HepG2 (cell line): ENCODE results near the gene GZMH. TPM values are rescaled to one million over a fixed set of nuclear protein-coding genes. Genes with fewer than 3 reads are reported as not detected.
A peak's percentile ranks its signal among the peaks of the same experiment; 100 is the strongest.
"Not testable (repeated sequence)": the region's sequence is repeated elsewhere in the genome, so short reads cannot be mapped to it uniquely, and the experiment has no call there.

Experiments
- ATAC-seq: fragments of 200-7000 bp; cut with Tn5 transposase; 3 replicates; pipeline ENCODE4 v1.9.1; 2020; ENCODE audit warnings: mild to moderate bottlenecking, moderate library complexity
- BruUV-seq: library from RNA; stranded (reverse); fragments of 400-500 nt; replicated peaks from 2 replicates; lab custom pipeline; 2021; lab: Mats Ljungman, UMichigan
- CTCF ChIA-PET: fragments of 300-600 bp; formaldehyde crosslinking; extraction: SDS; loops from one replicate; lab custom pipeline; 2021; ENCODE audit warnings: low total read pairs, inconsistent platforms, low intra/inter-chr PET ratio; lab: Yijun Ruan, JAX
- POLR2A ChIA-PET: fragments of 350-600 bp; sonication (Branson Sonifier 250); formaldehyde crosslinking; loops from one replicate; lab custom pipeline; 2020; ENCODE audit warnings: antibody characterized with exemption, inconsistent platforms; lab: Yijun Ruan, JAX
- DNase-seq: peaks from one replicate; pipeline ENCODE4 v3.0.0-alpha.2; 2015; ENCODE audit warnings: low spot score
- FAIRE-seq: peaks from 3 replicates; lab custom pipeline; 2011; peaks lifted over from hg19 to GRCh38; lab: Jason Lieb, UNC
- H2AFZ ChIP-seq: one replicate; pipeline ENCODE4 v1.6.1; 2011; ENCODE audit warnings: low read length, inconsistent platforms
- H3K27ac ChIP-seq: fragments of 300-600 bp; 3 replicates; pipeline ENCODE4 v1.8.0; 2011; ENCODE audit warnings: mixed run types, mild to moderate bottlenecking, mixed read lengths, low read length, inconsistent platforms; ENCODE audit not compliant: insufficient read depth; ENCODE audit errors: extremely low read length
- H3K27me3 ChIP-seq, 2 experiments: fragments of 200-600 bp in 1 of 2; 2 replicates in 1 of 2; 3 replicates in 1 of 2; pipeline versions ENCODE4 v1.6.0 to v1.8.0; 2011; ENCODE audit warnings: low read length in 2 of 2, mild to moderate bottlenecking in 2 of 2, moderate library complexity in 2 of 2, inconsistent platforms in 1 of 2; ENCODE audit not compliant: insufficient read depth in 2 of 2, control insufficient read depth in 1 of 2
- H3K36me3 ChIP-seq, 2 experiments: fragments of 200-600 bp in 1 of 2; replicated peaks in 1 of 2; 2 replicates in 1 of 2; 3 replicates in 1 of 2; pipeline versions ENCODE4 v1.5.1 to v1.8.0; 2011; ENCODE audit warnings: low read length in 2 of 2, inconsistent platforms in 1 of 2; ENCODE audit not compliant: insufficient read depth in 2 of 2, control insufficient read depth in 1 of 2
- H3K4me1 ChIP-seq: 2 replicates; pipeline ENCODE4 v1.5.1; 2012; ENCODE audit warnings: low read length, inconsistent platforms; ENCODE audit not compliant: insufficient read depth
- H3K4me2 ChIP-seq: 2 replicates; pipeline ENCODE4 v1.6.0; 2011; ENCODE audit warnings: low read depth, low read length, inconsistent platforms
- H3K4me3 ChIP-seq, 3 experiments: fragments of 200-600 bp in 1 of 3; sonication (generic), shearing (Covaris generic) in 1 of 3; replicated peaks in 1 of 3; 2 replicates each; pipeline ENCODE4 v1.5.1; 2011 to 2016; ENCODE audit warnings: low read length in 3 of 3, inconsistent platforms in 2 of 3, low read depth in 2 of 3, mild to moderate bottlenecking in 2 of 3, control low read depth in 1 of 3, mixed read lengths in 1 of 3; ENCODE audit not compliant: insufficient read depth in 1 of 3
- H3K79me2 ChIP-seq: one replicate; pipeline ENCODE4 v1.6.1; 2011; ENCODE audit warnings: low read length, inconsistent platforms; ENCODE audit not compliant: insufficient read depth
- H3K9ac ChIP-seq: 2 replicates; pipeline ENCODE4 v1.6.0; 2011; ENCODE audit warnings: mild to moderate bottlenecking, low read depth, low read length, inconsistent platforms; ENCODE audit not compliant: insufficient read depth
- H3K9me3 ChIP-seq: 2 replicates; pipeline ENCODE4 v1.5.1; 2012; ENCODE audit warnings: mild to moderate bottlenecking, low read length
- H4K20me1 ChIP-seq: 2 replicates; pipeline ENCODE4 v1.6.0; 2011; ENCODE audit warnings: inconsistent platforms, mild to moderate bottlenecking, low read length, moderate library complexity; ENCODE audit not compliant: insufficient read depth
- EP300 ChIP-seq, 3 experiments: sonication (generic) in 1 of 3; formaldehyde crosslinking in 1 of 3; IDR thresholded peaks; 2 replicates each; pipeline versions ENCODE4 v1.5.1 to v1.6.1; 2011 to 2020; ENCODE audit warnings: low read depth in 2 of 3, low read length in 2 of 3, borderline replicate concordance in 1 of 3, improper control_type of control experiment in 1 of 3, mild to moderate bottlenecking in 1 of 3, missing genetic modification reagents in 1 of 3, moderate library complexity in 1 of 3
- FOSL1 ChIP-seq: sonication (generic); formaldehyde crosslinking; IDR thresholded peaks from 2 replicates; pipeline ENCODE4 v1.9.0; 2021; ENCODE audit warnings: missing genetic modification reagents, borderline replicate concordance
- KAT8 ChIP-seq: IDR thresholded peaks from 2 replicates; pipeline ENCODE4 v1.6.1; 2016; ENCODE audit warnings: missing genetic modification reagents, missing compliant biosample characterization
- KMT2A ChIP-seq: sonication (generic); formaldehyde crosslinking; IDR thresholded peaks from 2 replicates; pipeline ENCODE4 v1.4.0; 2020; ENCODE audit warnings: missing genetic modification reagents
- PLRG1 ChIP-seq: fragments of 450-650 bp; conservative IDR thresholded peaks from 2 replicates; pipeline ENCODE4 v1.6.1; 2016
- SNAI1 ChIP-seq: sonication (generic); formaldehyde crosslinking; IDR thresholded peaks from 2 replicates; pipeline ENCODE4 v1.5.0; 2020; ENCODE audit warnings: mild to moderate bottlenecking, missing genetic modification reagents, borderline replicate concordance
- SOX6 ChIP-seq, 2 experiments: fragments of 450-650 bp in 1 of 2; sonication (generic) in 1 of 2; formaldehyde crosslinking in 1 of 2; IDR thresholded peaks; 2 replicates each; pipeline versions ENCODE4 v1.4.0 to v1.6.1; 2017 to 2020; ENCODE audit warnings: antibody characterized with exemption in 1 of 2, mild to moderate bottlenecking in 1 of 2, missing genetic modification reagents in 1 of 2
- SP1 ChIP-seq, 2 experiments: fragments of 450-650 bp in 1 of 2; sonication (generic) in 1 of 2; formaldehyde crosslinking in 1 of 2; IDR thresholded peaks; 2 replicates each; pipeline versions ENCODE4 v1.4.0 to v1.6.1; 2016 to 2020; ENCODE audit warnings: missing genetic modification reagents in 1 of 2
- TGIF2 ChIP-seq: IDR thresholded peaks from 2 replicates; pipeline ENCODE4 v1.6.1; 2016; ENCODE audit warnings: control low read depth, missing compliant biosample characterization
- WIZ ChIP-seq: sonication (generic); formaldehyde crosslinking; IDR thresholded peaks from 2 replicates; pipeline ENCODE4 v1.5.1; 2020; ENCODE audit warnings: mild to moderate bottlenecking, missing genetic modification reagents
- ZNF446 ChIP-seq: sonication (generic); formaldehyde crosslinking; IDR thresholded peaks from 2 replicates; pipeline ENCODE4 v1.5.0; 2020; ENCODE audit warnings: mild to moderate bottlenecking, missing genetic modification reagents
- ZNF747 ChIP-seq: sonication (generic); formaldehyde crosslinking; IDR thresholded peaks from 2 replicates; pipeline ENCODE4 v1.8.1; 2023; ENCODE audit warnings: missing genetic modification reagents, mild to moderate bottlenecking, borderline replicate concordance
- whole genome bisulfite sequencing: methylation state at CpG from one replicate; pipeline ENCODE4 v1.1.6; 2017; ENCODE audit warnings: low lambda C conversion rate; 5-methylcytosine and 5-hydroxymethylcytosine counted together
- in situ Hi-C: cut with HindIII; loops from 2 replicates; pipeline ENCODE4 v1.10.0; 2017; ENCODE audit warnings: low pct_unique_long_range_greater_than_20kb; ENCODE audit not compliant: extremely low pct_ligation_motif_present
- intact Hi-C: fragments of 100-400 bp; cut with micrococcal nuclease; formaldehyde crosslinking; loops from one replicate; pipeline ENCODE4 v1.10.0; 2022; ENCODE audit not compliant: unreplicated experiment
- polyA plus RNA-seq, 8 experiments: library from polyadenylated mRNA; depleted of rRNA in 3 of 8; stranded (reverse) in 7 of 8; unstranded in 1 of 8; fragments of >200 nt; fragmentation: Illumina TruSeq in 4 of 8; extraction: Trizol in 4 of 8; gene quantifications; 2 replicates each; pipeline versions ENCODE4 v1.2.1 to v1.2.3, GENCODE V29; 2011 to 2016; ENCODE audit warnings: low read depth in 4 of 8, missing spikeins in 1 of 8, mixed read lengths in 1 of 8; ENCODE audit not compliant: insufficient read depth in 1 of 8
- total RNA-seq, 5 experiments: library from RNA; depleted of rRNA; stranded (reverse); fragments of >200 nt; fragmentation: Illumina TruSeq; extraction: Trizol; gene quantifications; 2 replicates each; pipeline ENCODE4 v1.2.3, GENCODE V29; 2016; ENCODE audit warnings: low read depth in 1 of 5
- TF ChIP-seq, protein P1 (sequence below): sonication (generic); formaldehyde crosslinking; IDR thresholded peaks from 2 replicates; pipeline ENCODE4 v1.8.0; 2022; ENCODE audit warnings: mild to moderate bottlenecking, missing genetic modification reagents, borderline replicate concordance
- TF ChIP-seq, protein P2 (sequence below): sonication (generic); formaldehyde crosslinking; IDR thresholded peaks from 2 replicates; pipeline ENCODE4 v1.4.0; 2020; ENCODE audit warnings: mild to moderate bottlenecking, low read depth, missing genetic modification reagents

The GZMH gene
- total and polyA plus RNA-seq, 2 of the 13 experiments (the other 11 are each of a cell fraction or from before 2014, with no cell fraction given), result 0.08 TPM; not detected in 1

DNA sequence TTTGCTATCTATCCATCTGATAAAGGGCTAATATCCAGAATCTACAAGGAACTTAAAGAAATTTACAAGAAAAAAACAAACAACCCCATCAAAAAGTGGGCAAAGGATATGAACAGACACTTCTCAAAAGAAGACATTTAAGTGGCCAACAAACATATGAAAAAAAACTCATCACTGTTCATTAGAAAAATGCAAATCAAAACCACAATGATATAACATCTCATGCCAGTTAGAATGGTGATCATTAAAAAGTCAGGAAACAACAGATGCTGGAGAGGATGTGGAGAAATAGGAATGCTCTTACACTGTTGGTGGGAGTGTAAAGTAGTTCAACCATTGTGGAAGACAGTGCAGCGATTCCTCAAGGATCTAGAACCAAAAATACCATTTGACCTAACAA, 38.9 kb upstream of the GZMH start:
- H4K20me1 ChIP-seq; DNase-seq; H3K27me3 ChIP-seq; H3K4me3 ChIP-seq; H2AFZ ChIP-seq; H3K27ac ChIP-seq; H3K9me3 ChIP-seq; POLR2A ChIA-PET; in situ Hi-C loops; FAIRE-seq; H3K4me2 ChIP-seq; BruUV-seq; CTCF ChIA-PET; H3K79me2 ChIP-seq; intact Hi-C loops; ATAC-seq; H3K36me3 ChIP-seq; H3K9ac ChIP-seq; H3K4me1 ChIP-seq; TF ChIP-seq SOX6, SP1 (CRISPR knock-in tag; IDR thresholded peaks at IDR 0.05): not testable (repeated sequence)
- 0% methylated on average over 1 of the region's 1 CpG for WGBS
- TF ChIP-seq SOX6 (IDR thresholded peaks at IDR 0.05), result 0 out of 2 replicates have a peak, but pooled peaks have one; percentile 74
- TF ChIP-seq SP1 (IDR thresholded peaks at IDR 0.05), result 0 out of 2 replicates have a peak, but pooled peaks have one; percentile 24
- TF ChIP-seq PLRG1, result 0 out of 2 replicates have a peak, but pooled peaks have one; percentile 79

DNA sequence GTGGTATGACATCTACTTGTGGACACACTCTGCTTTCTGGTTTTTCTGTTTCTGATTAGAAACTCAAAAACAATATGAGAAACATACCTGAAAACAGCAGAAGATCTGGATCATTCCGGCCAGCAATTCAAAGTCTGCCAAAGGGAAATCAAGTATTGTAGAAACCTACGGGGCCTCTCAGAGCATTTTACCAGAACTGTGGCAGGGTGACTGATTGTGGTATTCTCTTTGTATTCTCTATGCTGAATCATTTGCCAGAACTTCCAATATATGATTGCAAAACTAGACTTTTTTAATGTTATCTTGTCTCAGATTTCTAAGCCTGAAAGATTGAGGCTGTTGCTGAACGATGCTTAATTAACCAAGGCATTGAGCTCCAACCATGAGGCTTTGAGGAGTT, 30.4 kb upstream of the GZMH start:
- Histone ChIP-seq H2AFZ (no peak overlapping the region), H3K36me3 (no peaks in the 10 kb centered on the region), H3K4me3 (no peak overlapping the region), H3K9ac (no peak overlapping the region), H3K4me1 (no peaks in the 10 kb centered on the region), H3K27ac (no peak overlapping the region), H3K79me2 (no peaks in the 10 kb centered on the region), H3K27me3 (no peaks in the 10 kb centered on the region), H3K9me3 (no peaks in the 10 kb centered on the region), H3K4me2 (no peak overlapping the region), H4K20me1 (no peaks in the 10 kb centered on the region)
- DNase-seq, result no peak
- intact Hi-C loops (no loop called here), in situ Hi-C loops (no loop called here)
- FAIRE-seq, result no peak
- POLR2A ChIA-PET, result no interaction called here
- CTCF ChIA-PET, result no interaction called here
- no TSS peak for BruUV-seq
- no peak for ATAC-seq
- WGBS, result 2% methylated on average over 3 of the region's 3 CpGs
- TF ChIP-seq EP300 (IDR thresholded peaks at IDR 0.05; ENCODE audit: low read depth in 2 of 2, low read length in 2 of 2), result no peak
- TF ChIP-seq EP300 (CRISPR knock-in tag; IDR thresholded peaks at IDR 0.05; ENCODE audit: borderline replicate concordance), result no peak
- no peak for TF ChIP-seq KAT8 (CRISPR knock-in tag)
- no peak for TF ChIP-seq WIZ
- no peak for TF ChIP-seq TGIF2
- TF ChIP-seq KMT2A, result no peak
- TF ChIP-seq, protein P1, sequence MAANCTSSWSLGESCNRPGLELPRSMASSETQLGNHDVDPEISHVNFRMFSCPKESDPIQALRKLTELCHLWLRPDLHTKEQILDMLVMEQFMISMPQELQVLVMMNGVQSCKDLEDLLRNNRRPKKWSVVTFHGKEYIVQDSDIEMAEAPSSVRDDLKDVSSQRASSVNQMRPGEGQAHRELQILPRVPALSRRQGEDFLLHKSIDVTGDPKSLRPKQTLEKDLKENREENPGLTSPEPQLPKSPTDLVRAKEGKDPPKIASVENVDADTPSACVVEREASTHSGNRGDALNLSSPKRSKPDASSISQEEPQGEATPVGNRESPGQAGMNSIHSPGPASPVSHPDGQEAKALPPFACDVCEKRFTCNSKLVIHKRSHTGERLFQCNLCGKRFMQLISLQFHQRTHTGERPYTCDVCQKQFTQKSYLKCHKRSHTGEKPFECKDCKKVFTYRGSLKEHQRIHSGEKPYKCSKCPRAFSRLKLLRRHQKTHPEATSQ, result no peak
- TF ChIP-seq FOSL1 (CRISPR knock-in tag), result no peak
- TF ChIP-seq, protein P2, sequence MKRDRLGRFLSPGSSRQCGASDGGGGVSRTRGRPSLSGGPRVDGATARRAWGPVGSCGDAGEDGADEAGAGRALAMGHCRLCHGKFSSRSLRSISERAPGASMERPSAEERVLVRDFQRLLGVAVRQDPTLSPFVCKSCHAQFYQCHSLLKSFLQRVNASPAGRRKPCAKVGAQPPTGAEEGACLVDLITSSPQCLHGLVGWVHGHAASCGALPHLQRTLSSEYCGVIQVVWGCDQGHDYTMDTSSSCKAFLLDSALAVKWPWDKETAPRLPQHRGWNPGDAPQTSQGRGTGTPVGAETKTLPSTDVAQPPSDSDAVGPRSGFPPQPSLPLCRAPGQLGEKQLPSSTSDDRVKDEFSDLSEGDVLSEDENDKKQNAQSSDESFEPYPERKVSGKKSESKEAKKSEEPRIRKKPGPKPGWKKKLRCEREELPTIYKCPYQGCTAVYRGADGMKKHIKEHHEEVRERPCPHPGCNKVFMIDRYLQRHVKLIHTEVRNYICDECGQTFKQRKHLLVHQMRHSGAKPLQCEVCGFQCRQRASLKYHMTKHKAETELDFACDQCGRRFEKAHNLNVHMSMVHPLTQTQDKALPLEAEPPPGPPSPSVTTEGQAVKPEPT (CRISPR knock-in tag), result no peak
- TF ChIP-seq ZNF747 (CRISPR knock-in tag), result no peak
- no peak for TF ChIP-seq SNAI1 (CRISPR knock-in tag)
- no peak for TF ChIP-seq ZNF446
